Measurements from ENCODE around the gene INSL4.

GRCh38 chr9:5186416-5187169, 44.6 kb upstream of the INSL4 start:
- TF ChIP-seq CTCF (IDR thresholded peaks at IDR 0.05) (peak in 5 of 6 experiments; percentile 40 to 88 (median 51)), POLR2A (IDR thresholded peaks at IDR 0.05) (no peak)

Data from thyroid gland (tissue), 4 donors.